GM21786 (cell line): Measurements from ENCODE around the gene SHMT2.

ENCODE experiments used
- ATAC-seq: cut with Tn5 transposase; IDR thresholded peaks from one replicate; pipeline ENCODE4 v1.9.1; 2021; ENCODE audit not compliant: unreplicated experiment

Gene SHMT2

DNA sequence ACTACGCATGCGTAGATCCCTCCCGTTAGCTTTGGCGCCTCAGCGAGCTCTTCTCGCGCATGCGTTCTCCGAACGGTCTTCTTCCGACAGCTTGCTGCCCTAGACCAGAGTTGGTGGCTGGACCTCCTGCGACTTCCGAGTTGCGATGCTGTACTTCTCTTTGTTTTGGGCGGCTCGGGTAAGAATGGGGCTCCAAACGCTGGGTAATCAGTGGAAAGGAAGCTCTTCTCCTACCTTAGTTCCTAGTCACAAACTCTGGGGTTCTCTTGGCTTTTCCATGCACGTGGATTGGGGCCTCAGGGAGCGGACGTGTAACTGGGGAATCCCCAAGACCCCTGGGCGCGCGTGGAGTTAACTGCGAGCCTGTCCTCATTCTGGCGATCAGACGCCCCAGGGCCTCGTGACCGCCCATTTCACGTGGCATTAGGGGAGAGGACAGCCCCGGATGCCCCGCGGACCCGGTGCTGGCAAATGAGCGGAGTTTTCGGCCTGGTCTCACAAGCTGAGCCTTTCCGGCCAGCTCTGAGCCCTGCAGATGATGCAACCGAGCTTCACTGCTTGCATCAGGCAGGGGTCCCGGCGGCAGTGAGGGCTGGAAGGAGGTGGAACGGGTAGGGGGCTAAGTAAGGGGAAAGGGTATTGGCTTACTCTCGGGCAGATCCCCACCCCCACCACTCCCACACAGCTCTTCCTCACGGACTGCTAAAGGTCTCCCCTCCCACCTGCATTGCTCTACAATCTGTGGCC lies at the start of gene SHMT2:
TSS of gene SHMT2 (plus strand) at position 78 of the 747 bp plus-strand sequence. CDS start at position 146, 68 bp downstream.
- ATAC-seq = peak; percentile 55

GRCh38 chr12:57180321-57180989 lies 49.1 kb upstream of the SHMT2 start:
- ATAC-seq = no peak

GRCh38 chr12:57181072-57181471 lies 48.4 kb upstream of the SHMT2 start:
- no peak for ATAC-seq

DNA sequence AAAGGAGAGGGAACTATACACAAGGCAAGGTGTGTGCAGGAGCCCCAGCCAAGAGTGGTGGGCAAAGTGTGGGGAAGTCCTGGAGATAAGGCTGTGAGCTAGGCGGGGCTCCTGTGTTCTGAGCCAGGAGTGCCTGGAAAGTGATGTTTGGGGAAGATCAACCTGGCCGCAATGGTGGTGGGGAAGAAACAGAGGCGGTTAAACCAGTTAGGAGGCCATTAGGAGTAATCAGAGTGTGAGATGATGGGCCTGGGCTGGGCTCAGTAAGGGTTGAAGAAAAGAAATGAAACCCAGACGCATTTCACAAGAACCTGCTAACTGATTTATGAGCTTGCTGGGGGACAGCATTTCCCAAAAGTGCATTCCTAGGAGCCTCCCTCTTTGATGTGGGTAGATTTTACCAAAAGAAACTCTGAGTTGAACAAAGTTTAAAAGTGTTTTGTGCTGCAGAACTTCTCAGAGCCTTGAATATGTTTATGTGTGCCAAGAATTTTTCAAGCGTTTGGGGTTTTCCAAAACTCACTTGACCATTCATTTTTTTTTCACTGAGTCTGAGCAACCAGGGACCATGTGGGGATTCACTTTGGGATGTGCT lies 47.9 kb upstream of the SHMT2 start:
- ATAC-seq = no peak

GRCh38 chr12:57182918-57183575 lies 46.5 kb upstream of the SHMT2 start:
- ATAC-seq = peak; percentile 89

DNA sequence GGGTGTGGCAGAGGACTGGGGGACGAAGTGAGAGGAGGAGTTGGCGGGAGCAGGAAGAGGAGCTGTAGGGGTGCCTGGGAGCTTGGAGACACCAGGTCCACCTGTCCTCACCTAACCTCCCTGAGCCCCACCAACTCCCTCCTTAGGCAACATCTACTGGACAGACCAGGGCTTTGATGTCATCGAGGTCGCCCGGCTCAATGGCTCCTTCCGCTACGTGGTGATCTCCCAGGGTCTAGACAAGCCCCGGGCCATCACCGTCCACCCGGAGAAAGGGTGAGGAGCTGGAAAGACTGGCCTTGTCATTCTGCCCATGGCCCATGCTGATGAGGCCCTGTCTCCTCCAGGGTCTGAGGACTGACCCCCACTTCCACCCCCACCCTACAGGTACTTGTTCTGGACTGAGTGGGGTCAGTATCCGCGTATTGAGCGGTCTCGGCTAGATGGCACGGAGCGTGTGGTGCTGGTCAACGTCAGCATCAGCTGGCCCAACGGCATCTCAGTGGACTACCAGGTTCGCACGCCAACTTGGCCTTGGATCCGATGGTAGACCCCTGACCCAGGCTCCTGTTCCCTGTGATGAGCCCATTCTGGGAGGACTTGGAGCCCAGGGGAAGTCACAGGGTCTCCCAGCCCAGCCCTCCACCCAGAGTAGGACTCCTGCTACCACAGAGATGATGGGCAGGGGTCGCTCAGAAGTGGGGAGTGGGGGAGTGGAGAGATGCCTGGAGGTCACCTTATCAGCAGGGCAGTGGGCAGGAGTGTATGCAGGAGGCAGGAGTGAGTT lies 45.4 kb upstream of the SHMT2 start:
- ATAC-seq = no peak

GRCh38 chr12:57185403-57185802 lies 44.1 kb upstream of the SHMT2 start:
- ATAC-seq = no peak

DNA sequence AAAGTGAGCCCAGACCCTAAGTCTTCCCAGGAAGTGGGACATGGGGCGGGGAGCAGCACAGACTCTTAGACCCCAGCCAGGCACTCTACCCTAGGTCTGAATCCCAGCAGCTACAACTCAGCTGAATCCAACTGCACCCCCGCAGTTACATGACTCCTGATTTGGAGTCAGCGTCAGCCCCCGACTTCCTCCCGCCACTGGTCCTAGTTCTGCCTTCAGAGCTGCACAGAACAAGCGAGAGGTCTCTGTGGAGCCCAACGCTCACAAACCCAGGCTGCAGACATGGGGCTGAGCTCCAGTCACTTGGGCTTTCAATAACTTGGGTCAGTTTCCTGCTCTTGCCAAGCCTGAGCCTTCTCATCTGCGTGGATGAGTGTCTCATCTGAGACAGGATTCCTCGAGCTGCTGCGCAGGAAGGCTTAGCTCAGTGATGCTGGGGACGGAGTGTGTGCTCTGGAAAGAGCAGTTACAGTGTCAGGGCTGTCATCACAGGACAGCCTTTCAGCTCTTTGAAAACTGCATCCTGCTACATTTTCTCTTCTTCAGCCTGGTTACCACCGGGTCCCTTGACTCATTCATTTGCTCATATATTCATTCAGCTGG lies 43.5 kb upstream of the SHMT2 start:
- ATAC-seq = no peak

DNA sequence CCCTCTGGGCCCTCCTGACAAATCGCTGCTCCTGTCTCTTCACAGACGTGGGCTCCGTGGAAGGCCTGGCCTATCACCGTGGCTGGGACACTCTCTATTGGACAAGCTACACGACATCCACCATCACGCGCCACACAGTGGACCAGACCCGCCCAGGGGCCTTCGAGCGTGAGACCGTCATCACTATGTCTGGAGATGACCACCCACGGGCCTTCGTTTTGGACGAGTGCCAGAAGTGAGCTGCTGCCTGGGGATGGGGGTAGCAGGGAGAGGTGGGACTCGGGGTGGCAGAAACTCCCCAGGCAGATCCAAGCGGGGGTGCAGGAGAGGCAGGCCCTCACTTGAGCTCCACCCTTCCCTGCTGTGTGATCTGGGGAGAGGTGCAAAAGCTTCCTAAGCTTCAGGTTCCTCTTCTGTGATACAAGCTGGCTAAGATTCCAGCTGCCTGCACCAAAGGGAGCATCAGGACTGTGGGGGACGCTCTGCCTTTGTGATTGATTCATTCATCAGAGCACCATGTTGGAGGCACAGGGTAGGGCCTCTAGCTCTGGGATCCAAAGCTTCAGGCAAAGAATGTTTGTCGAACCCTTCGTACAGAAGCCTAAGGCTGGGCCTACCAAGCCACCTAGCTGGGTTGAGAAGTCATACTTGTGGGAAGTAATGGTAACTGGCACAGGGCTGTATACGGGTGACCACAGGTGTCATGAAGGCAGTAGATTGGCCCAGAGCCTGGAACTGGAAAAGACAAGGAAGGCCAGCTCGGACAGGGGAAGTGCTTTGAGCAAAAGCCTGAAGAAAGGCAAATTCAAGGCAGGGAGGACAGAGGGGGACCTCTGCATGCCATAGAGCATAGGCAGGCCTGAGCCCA lies 42.1 kb upstream of the SHMT2 start:
- ATAC-seq = no peak

GRCh38 chr12:57188090-57188425 lies 41.5 kb upstream of the SHMT2 start:
- ATAC-seq = no peak

- no peak for ATAC-seq
Measured at GRCh38 chr12:57190037-57190436, 39.5 kb upstream of the SHMT2 start.

GRCh38 chr12:57190821-57191220 lies 38.7 kb upstream of the SHMT2 start:
- no peak for ATAC-seq

DNA sequence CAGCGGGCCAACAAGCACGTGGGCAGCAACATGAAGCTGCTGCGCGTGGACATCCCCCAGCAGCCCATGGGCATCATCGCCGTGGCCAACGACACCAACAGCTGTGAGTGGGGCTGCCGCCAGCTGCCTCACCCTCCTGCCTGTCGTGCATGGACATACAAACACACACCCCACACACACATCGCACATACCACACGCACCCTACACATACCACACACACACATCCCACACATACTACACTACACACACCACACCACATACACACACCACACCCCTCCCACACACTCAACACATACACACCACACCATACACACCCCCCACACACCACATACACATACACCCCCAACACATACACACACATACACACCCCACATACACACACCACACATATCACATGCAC lies 38.1 kb upstream of the SHMT2 start:
- ATAC-seq = no peak

- ATAC-seq = no peak
Measured at GRCh38 chr12:57192920-57193319, 36.6 kb upstream of the SHMT2 start.

DNA sequence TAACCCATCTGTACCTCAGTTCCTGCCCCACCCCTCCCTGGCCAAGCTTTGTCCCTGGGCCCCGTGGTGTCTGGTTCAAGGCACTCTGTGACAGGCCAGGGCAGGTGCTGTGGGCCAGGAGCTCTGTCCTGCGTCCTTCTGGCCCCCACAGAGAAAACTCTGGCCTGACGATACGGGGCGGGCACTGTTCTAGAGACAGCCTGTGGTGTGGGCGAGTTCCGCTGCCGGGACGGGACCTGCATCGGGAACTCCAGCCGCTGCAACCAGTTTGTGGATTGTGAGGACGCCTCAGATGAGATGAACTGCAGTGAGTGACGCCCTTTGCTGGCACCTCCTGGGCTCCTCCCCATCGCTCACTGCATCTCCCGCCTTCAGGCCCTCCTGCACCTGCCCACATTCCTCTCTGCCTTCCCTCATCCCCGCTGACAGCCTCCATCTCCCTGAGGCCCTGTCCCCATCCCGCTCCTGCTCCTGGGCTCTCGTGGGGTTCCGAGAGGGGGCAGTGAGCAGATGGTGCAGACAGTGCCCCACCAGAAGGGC lies 35.7 kb upstream of the SHMT2 start:
- ATAC-seq = no peak

DNA sequence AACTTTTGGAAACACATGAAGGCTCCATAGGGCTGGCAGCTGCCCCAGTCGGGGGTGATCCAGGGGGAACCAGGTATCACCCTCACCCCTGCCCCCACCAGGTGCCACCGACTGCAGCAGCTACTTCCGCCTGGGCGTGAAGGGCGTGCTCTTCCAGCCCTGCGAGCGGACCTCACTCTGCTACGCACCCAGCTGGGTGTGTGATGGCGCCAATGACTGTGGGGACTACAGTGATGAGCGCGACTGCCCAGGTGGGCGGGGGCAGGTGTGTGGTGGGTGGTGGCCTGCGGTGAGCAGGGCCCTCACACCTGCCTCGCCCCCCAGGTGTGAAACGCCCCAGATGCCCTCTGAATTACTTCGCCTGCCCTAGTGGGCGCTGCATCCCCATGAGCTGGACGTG lies 35.3 kb upstream of the SHMT2 start:
- no peak for ATAC-seq

DNA sequence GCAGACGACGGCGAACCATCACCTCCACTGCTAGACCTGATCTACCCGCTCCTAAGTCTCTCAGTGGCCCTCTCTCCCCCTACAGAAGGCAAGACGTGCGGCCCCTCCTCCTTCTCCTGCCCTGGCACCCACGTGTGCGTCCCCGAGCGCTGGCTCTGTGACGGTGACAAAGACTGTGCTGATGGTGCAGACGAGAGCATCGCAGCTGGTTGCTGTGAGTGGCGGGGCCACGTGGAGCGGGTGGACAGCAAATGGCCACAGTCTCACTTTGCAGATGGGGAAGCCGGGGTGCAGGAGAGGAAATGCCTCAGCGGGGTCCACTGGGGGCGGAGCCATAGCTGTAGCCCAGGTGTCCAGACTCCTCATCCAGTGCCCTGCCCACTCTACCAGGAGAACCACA lies 34.3 kb upstream of the SHMT2 start:
- no peak for ATAC-seq

GRCh38 chr12:57195611-57196371 lies 33.7 kb upstream of the SHMT2 start:
- ATAC-seq = no peak

- no peak for ATAC-seq
Measured at GRCh38 chr12:57196439-57196838, 33.1 kb upstream of the SHMT2 start.
